Activated CD4-positive, alpha-beta T cell treated with anti-CD3 and anti-CD28 coated beads, Interleukin-2, amount 10 ng/mL, durations not matched to agents 7 days and 5 days (primary cell): ENCODE measurements around the gene KPNA1. TPM values are rescaled to one million over a fixed set of nuclear protein-coding genes. Genes with fewer than 3 reads are reported as not detected.

Source experiments
- CTCF ChIA-PET: fragments of 350-600 bp; sonication (Branson Sonifier 250); formaldehyde crosslinking; loops from one replicate; lab custom pipeline; 2021; ENCODE audit warnings: antibody characterized with exemption; lab: Charles Lee
- POLR2A ChIA-PET: fragments of 350-600 bp; sonication (Branson Sonifier 250); formaldehyde crosslinking; loops from one replicate; lab custom pipeline; 2021; ENCODE audit warnings: antibody characterized with exemption; lab: Charles Lee
- DNase-seq: peaks from one replicate; pipeline ENCODE4 v3.0.0-alpha.2; 2020
- H3K27ac Mint-ChIP-seq: one replicate; pipeline ENCODE4 v1.8.0; 2021; ENCODE audit warnings: mild to moderate bottlenecking, moderate library complexity, mixed read lengths
- H3K27me3 Mint-ChIP-seq: one replicate; pipeline ENCODE4 v1.8.0; 2021; ENCODE audit warnings: mixed read lengths
- H3K36me3 Mint-ChIP-seq: one replicate; pipeline ENCODE4 v1.8.0; 2021; ENCODE audit warnings: low read depth, mixed read lengths
- H3K4me1 Mint-ChIP-seq: one replicate; pipeline ENCODE4 v1.8.0; 2021; ENCODE audit warnings: mixed read lengths
- H3K4me3 Mint-ChIP-seq: one replicate; pipeline ENCODE4 v1.8.0; 2021; ENCODE audit warnings: mild to moderate bottlenecking, moderate library complexity, mixed read lengths
- H3K9me3 Mint-ChIP-seq: one replicate; pipeline ENCODE4 v1.8.0; 2021; ENCODE audit warnings: mixed read lengths
- total RNA-seq, 2 experiments: library from RNA; stranded (reverse); gene quantifications; one replicate each; pipeline ENCODE4 v1.2.3, GENCODE V29; 2021

The KPNA1 gene
- total RNA-seq, 2 experiments from 2014 or later: 48.8 to 53.3 TPM

DNA sequence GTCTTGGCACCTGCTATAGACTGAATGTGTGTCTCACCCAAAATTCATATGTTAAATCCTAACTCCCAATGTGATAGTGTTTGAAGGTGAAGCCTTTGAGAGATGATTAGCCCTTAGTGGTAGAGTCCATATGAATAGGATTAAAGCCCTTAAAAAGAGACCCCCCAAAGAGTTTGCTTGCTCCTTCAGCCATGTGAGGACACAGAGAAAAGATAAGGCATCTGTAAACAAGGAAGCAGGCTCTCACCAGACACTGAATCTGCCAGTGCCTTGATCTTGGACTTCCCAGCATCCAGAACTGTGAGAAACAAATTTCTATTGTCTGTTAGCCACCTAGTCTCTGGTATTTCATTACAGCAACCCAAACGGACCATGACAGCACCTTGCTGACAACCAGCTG lies 16.6 kb downstream of the KPNA1 start:
- peaks cover 15% of the 10 kb centered on the region for H3K36me3 Mint-ChIP-seq
- H3K9me3 Mint-ChIP-seq: no peaks in the 10 kb centered on the region
- H3K27ac Mint-ChIP-seq: no peak overlapping the region
- no peak for DNase-seq
- POLR2A ChIA-PET: no interaction called here
- H3K4me3 Mint-ChIP-seq: no peak overlapping the region
- no peaks in the 10 kb centered on the region for H3K27me3 Mint-ChIP-seq
- CTCF ChIA-PET: no interaction called here
- peaks cover 40% of the 10 kb centered on the region for H3K4me1 Mint-ChIP-seq

DNA sequence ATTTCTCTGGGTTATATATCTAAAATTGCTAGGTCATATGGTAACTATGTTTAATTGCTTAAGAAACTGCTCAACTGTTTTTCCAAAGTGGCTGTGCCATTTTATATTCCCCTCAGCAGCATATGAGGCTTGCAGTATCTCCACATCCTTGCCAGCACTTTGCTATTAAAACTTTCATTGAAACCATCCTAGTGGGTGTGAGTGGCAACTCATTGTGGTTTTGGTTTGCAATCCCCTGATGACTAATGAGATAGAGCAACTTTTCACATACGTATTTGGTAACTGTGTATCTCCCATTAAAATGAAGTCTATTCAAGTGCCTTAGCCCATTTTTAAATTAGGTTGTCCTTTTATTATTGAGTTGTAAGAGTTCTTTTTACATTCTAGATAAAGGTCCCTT lies 17.3 kb downstream of the KPNA1 start:
- H3K27me3 Mint-ChIP-seq: no peaks in the 10 kb centered on the region
- ChIA-PET POLR2A (no interaction called here), CTCF (no interaction called here)
- no peak overlapping the region for H3K4me3 Mint-ChIP-seq
- H3K9me3 Mint-ChIP-seq: no peaks in the 10 kb centered on the region
- peaks cover 36% of the 10 kb centered on the region for H3K4me1 Mint-ChIP-seq
- H3K27ac Mint-ChIP-seq: no peak overlapping the region
- peaks cover 23% of the 10 kb centered on the region for H3K36me3 Mint-ChIP-seq
- peak; percentile 35 for DNase-seq

DNA sequence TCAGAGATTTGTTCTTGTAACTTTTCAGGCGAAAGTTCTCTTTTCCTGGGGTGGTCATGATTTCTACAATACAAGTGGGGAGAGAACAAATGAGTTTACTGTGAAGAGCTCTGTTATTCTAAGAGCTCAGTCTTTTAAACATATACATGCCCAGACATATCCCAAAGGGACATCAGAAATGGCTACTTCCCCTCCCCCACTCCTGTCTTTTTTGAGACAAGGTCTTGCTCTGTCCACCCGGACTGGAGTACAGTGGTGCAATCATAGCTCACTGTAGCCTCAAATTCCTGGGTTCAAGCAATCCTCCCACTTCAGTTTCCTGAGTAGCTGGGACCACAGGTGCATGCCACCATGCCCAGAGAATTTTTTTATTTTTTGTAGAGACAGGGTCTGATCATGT lies 18.2 kb downstream of the KPNA1 start:
- no peak overlapping the region for H3K4me3 Mint-ChIP-seq
- no peaks in the 10 kb centered on the region for H3K27me3 Mint-ChIP-seq
- ChIA-PET POLR2A (no interaction called here), CTCF (interaction anchor here (0.8 kb wide), 1 partner anchor 38 kb away, joined by 3 read pairs; no protein-coding TSS in a partner anchor)
- H3K9me3 Mint-ChIP-seq: no peaks in the 10 kb centered on the region
- H3K27ac Mint-ChIP-seq: no peak overlapping the region
- no peak for DNase-seq
- peaks cover 27% of the 10 kb centered on the region for H3K36me3 Mint-ChIP-seq
- peaks cover 28% of the 10 kb centered on the region for H3K4me1 Mint-ChIP-seq

DNA sequence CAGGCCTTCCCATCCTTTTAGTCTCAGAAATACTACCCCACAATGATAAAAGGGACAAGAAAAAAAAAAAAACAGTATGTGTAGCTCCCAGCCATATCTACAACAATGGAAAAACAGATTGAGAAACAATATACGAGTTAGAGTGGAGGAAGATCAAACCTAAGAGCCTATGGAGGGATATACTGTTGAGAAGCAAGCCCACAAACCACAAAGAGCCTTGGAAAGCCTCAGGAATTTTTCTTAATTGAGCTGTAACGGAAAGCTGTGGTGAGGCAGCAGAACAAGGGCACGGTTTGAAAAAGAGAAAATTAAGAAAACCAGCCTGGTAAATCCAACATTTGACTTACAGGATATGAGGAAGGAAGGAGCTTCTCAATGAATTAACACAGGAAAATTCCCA lies 21.4 kb downstream of the KPNA1 start:
- Mint-ChIP-seq H3K4me1 (peaks cover 36% of the 10 kb centered on the region), H3K27me3 (no peaks in the 10 kb centered on the region), H3K9me3 (no peaks in the 10 kb centered on the region), H3K36me3 (peaks cover 34% of the 10 kb centered on the region), H3K4me3 (no peak overlapping the region), H3K27ac (no peak overlapping the region)
- no peak for DNase-seq
- CTCF ChIA-PET: interaction anchor here (0.7 to 1.8 kb wide), 3 partner anchors 13 to 185 kb away, joined by 3 to 4 read pairs (median 3); no protein-coding TSS in a partner anchor
- POLR2A ChIA-PET: no interaction called here

DNA sequence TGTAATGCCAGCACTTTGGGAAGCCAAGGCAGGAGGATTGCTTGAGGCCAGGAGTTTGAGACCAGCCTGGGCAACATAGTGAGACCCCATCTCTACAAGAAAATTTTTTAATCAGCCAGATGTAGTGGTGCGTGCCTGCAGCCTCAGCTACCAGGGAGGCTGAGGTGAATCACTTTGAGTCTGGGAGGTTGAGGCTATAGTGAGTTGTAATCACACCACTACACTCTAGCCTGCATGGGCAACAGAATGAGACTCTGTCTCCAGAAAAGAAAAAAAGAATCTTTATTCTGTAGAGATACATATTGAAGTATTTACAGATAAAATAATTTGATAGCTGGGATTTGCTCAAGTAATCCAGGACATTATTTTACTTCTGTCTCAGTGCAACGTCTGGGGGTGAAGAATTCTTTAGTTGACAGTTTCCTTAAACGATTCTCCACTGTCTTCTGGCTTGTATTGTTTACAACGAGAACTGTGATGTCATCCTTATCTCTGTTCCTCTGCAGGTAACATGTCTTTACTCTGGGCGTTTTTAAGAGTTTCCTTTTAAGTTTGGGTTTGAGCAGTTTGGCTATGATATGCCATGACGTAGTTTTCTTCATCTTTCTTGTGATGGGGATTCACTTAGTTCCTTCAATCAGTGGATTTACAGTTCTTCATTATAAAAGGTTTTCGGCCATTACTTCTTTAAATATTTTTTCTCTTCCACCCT lies 26.3 kb downstream of the KPNA1 start:
- CTCF ChIA-PET: interaction anchor here (0.6 kb wide), 1 partner anchor 720 kb away, joined by 4 read pairs; no protein-coding TSS in a partner anchor
- no peaks in the 10 kb centered on the region for H3K27me3 Mint-ChIP-seq
- H3K27ac Mint-ChIP-seq: no peak overlapping the region
- H3K9me3 Mint-ChIP-seq: no peaks in the 10 kb centered on the region
- peaks cover 26% of the 10 kb centered on the region for H3K4me1 Mint-ChIP-seq
- no peak for DNase-seq
- peaks cover 31% of the 10 kb centered on the region for H3K36me3 Mint-ChIP-seq
- H3K4me3 Mint-ChIP-seq: no peak overlapping the region
- POLR2A ChIA-PET: no interaction called here

DNA sequence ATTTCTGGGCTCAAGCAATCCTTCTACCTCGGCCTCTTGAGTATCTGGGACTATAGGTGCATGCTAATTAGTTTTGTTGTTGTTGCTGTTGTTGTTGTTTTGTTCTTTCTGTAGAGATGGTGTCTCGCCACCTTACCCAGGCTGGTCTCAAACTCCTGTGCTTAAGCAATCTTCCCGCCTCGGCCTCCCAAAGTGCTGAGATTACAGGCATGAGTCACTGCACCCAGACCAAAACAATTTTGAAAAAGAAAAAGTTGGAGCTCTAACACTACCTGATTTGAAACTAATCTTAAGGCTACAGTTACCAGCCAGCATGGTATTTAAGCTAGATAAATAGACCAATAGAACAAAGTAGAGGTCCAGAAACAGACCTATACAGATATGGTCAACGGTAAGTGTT lies 29.8 kb downstream of the KPNA1 start:
- CTCF ChIA-PET: no interaction called here
- H3K27ac Mint-ChIP-seq: no peak overlapping the region
- peaks cover 28% of the 10 kb centered on the region for H3K4me1 Mint-ChIP-seq
- no peak overlapping the region for H3K4me3 Mint-ChIP-seq
- POLR2A ChIA-PET: no interaction called here
- no peaks in the 10 kb centered on the region for H3K27me3 Mint-ChIP-seq
- no peak for DNase-seq
- H3K9me3 Mint-ChIP-seq: no peaks in the 10 kb centered on the region
- H3K36me3 Mint-ChIP-seq: peaks cover 16% of the 10 kb centered on the region

DNA sequence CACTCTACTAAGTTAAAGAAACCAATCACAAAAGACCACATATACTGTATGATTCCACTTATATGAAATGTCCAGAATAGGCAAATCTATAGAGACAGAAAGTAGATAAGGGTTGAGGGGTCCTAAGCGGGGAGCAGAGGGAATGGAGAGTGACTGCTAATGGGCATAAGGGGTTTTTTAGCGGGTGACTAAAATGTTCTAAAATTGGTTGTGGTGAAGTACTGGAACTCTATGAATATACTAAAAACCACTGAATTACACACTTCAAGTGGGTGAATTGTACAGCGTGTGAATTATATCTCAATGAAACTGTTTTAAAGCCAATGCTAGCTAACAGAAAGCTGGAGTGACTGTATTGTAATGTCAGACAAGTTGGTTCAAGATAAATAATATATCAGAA lies 33.3 kb downstream of the KPNA1 start:
- no peak overlapping the region for H3K27ac Mint-ChIP-seq
- H3K27me3 Mint-ChIP-seq: no peaks in the 10 kb centered on the region
- H3K36me3 Mint-ChIP-seq: peaks cover 18% of the 10 kb centered on the region
- ChIA-PET CTCF (interaction anchor here (0.6 kb wide), 1 partner anchor 24 kb away, joined by 3 read pairs; no protein-coding TSS in a partner anchor), POLR2A (no interaction called here)
- H3K4me3 Mint-ChIP-seq: no peak overlapping the region
- peaks cover 16% of the 10 kb centered on the region for H3K4me1 Mint-ChIP-seq
- H3K9me3 Mint-ChIP-seq: no peaks in the 10 kb centered on the region
- no peak for DNase-seq

DNA sequence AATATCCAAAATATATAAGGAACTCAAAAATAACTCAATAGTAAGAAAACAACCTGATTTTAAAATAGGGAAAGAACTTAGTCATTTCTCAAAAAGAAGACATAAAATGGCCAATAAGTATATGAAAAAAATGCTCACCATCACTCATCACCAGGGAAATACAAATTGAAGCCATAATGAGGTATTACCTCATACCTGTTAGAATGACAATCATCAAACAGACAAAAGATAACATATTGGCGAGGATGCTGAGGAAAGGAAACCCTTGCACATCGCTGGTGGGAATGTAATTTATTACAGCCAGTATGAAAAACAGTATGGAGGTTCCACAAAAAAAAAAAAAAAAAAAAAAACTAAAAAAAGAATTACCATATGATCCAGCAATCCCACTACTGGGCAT lies 38.2 kb downstream of the KPNA1 start:
- ChIA-PET POLR2A (no interaction called here), CTCF (no interaction called here)
- Mint-ChIP-seq H3K36me3 (peaks cover 15% of the 10 kb centered on the region), H3K9me3 (no peaks in the 10 kb centered on the region), H3K4me1 (peaks cover 14% of the 10 kb centered on the region), H3K27ac (no peak overlapping the region), H3K4me3 (no peak overlapping the region), H3K27me3 (no peaks in the 10 kb centered on the region)
- no peak for DNase-seq

DNA sequence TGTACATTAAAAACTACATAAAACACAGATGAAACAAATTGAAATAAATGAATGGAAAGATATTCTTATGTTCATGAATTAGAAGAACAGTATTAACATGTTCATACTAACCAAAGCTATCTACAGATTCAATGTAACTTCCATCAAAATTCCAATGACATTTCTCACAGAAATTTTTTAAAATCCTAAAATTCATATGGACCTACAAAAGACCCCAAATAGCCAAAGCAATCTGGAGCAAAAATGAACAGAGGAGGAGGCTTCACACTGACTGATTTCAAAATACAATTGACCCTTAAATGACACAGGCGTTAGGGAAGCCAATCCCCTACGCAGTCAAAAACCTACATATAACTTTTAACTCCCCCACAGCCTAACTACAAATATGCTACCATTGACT lies 39.4 kb downstream of the KPNA1 start:
- no peak for DNase-seq
- Mint-ChIP-seq H3K9me3 (no peaks in the 10 kb centered on the region), H3K4me3 (no peak overlapping the region), H3K27ac (no peak overlapping the region), H3K27me3 (no peaks in the 10 kb centered on the region), H3K36me3 (peaks cover 15% of the 10 kb centered on the region), H3K4me1 (peaks cover 17% of the 10 kb centered on the region)
- ChIA-PET CTCF (no interaction called here), POLR2A (no interaction called here)

DNA sequence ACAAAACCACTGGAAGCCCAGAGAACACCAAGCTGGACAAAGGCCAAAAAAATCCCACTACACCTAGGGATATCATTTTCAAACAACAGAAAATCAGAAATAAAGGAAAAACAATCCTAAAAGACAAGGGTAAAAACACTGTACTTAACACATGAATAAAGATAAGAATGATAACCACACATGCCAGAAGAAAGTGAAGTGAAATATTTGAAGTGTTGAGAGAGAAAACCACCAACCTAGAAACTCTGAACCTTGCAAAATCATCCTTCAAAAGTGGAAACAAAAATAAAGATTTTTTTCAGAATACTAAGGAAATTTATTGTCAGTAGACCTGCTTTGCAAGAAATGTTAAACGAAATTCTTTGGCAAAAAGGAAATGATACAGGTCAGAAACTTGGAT lies 45.1 kb downstream of the KPNA1 start:
- POLR2A ChIA-PET: interaction anchor here (1.0 kb wide), 1 partner anchor 71 kb away, joined by 3 read pairs; no protein-coding TSS in a partner anchor
- Mint-ChIP-seq H3K27me3 (no peaks in the 10 kb centered on the region), H3K9me3 (no peaks in the 10 kb centered on the region), H3K36me3 (peaks cover 14% of the 10 kb centered on the region), H3K4me1 (peaks cover 29% of the 10 kb centered on the region), H3K4me3 (no peak overlapping the region), H3K27ac (peak overlapping the region; percentile 34)
- no peak for DNase-seq
- CTCF ChIA-PET: no interaction called here

DNA sequence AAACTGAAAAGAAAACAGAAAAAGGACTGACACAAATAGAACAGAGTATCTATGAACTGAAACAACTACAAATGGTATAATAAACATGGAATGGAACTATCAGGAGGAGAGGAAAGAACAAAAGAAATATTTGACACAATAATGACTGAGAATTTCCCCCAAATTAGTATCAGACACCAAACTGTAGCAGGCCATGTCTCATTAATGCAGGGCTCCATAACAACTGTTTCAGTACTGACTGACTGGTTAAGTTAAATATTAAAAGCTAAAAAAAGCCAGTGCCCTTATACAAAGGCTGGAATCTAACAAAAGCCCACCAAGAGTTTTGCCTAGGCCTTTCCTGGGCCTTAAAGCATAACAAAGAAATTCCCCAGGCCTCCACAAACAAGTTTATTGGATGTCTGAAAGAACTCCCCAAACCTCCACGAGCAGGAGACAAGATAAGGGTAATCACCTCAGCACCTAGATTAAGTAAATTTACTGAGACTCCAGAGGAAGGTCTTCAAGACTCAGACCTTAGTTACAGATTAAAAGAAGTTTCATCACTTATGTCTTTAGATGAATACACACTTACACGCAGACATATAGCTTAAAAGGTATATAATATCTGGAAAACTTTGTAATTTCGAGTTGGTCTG lies 45.7 kb downstream of the KPNA1 start:
- Mint-ChIP-seq H3K27ac (no peak overlapping the region), H3K27me3 (no peaks in the 10 kb centered on the region), H3K36me3 (peaks cover 12% of the 10 kb centered on the region), H3K9me3 (no peaks in the 10 kb centered on the region), H3K4me3 (no peak overlapping the region), H3K4me1 (peaks cover 29% of the 10 kb centered on the region)
- POLR2A ChIA-PET: no interaction called here
- DNase-seq: no peak
- CTCF ChIA-PET: no interaction called here

DNA sequence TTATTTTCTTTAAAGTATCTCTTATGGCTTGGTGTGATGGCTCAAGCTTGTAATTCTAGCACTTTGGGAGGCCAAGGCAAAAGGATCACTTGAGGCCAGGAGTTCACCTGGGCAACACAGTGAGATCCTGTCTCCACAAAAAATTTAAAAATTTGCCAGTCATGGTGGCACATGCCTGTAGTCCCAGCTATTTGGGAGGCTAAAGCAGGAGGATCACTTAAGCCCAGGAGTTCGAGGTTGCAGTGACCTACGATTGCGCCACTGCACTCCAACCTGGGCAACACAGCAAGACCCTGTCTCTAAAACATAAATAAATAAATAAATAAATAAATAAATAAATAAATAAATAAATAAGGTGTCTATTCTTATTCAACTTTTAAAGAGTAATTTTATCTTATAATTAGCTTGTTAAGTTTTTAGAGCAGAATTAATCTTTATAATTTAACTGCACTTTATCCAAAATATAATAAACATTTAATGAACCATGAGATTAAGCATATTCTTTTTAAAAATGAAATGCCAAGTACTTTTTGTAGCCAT lies 48.0 kb downstream of the KPNA1 start:
- DNase-seq: no peak
- Mint-ChIP-seq H3K36me3 (peaks cover 16% of the 10 kb centered on the region), H3K27ac (no peak overlapping the region), H3K4me3 (no peak overlapping the region), H3K4me1 (peaks cover 15% of the 10 kb centered on the region), H3K27me3 (no peaks in the 10 kb centered on the region), H3K9me3 (no peaks in the 10 kb centered on the region)
- CTCF ChIA-PET: no interaction called here
- POLR2A ChIA-PET: no interaction called here

DNA sequence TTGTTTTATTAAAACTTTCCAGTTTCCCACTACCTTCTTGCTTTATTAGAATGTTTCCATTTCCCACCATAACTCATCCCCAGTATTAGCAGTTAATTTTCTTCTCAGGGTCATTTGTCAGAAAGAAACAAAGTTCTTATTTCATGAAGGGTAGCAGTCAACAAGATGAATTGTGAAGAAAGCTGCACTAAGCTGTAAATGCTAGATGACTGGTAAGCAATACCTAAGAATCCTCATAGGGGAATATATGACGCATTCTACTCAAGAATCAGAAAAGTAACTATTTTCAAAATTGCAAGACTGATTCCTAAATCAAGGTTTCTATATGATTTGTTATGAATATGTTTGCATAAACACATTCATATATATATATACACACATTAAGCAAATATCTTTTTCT lies 50.1 kb downstream of the KPNA1 start:
- no peak overlapping the region for H3K27ac Mint-ChIP-seq
- POLR2A ChIA-PET: no interaction called here

More for the DNA sequence above, 50.1 kb downstream of the KPNA1 start:
- H3K27me3 Mint-ChIP-seq: no peaks in the 10 kb centered on the region
- peaks cover 9% of the 10 kb centered on the region for H3K4me1 Mint-ChIP-seq
- no peak for DNase-seq
- H3K4me3 Mint-ChIP-seq: no peak overlapping the region
- CTCF ChIA-PET: interaction anchor here (1.0 kb wide), 1 partner anchor 96 kb away, joined by 3 read pairs; no protein-coding TSS in a partner anchor
- peaks cover 19% of the 10 kb centered on the region for H3K36me3 Mint-ChIP-seq
- H3K9me3 Mint-ChIP-seq: no peaks in the 10 kb centered on the region
